ENCODE measurements around the gene NEB.

DNA sequence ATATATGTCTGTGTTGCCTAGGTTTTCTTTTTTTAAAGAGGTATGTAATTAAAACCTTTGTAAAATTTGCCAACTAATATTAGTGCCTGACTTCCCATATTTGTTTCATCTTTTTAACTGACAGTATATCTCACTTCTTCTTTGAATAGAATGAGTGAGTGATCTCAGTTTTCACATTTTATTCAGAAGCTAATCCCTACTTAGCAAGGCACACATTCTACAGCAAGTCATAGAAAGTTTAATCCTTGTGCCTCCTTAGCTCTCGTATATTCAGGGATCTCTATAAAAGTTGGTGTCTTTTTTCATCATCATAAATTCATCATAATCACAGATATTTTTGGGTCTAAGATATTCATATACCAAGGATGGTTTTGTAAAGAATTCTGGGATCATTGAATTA lies 258.0 kb downstream of the NEB start:
- TF ChIP-seq, protein P1, sequence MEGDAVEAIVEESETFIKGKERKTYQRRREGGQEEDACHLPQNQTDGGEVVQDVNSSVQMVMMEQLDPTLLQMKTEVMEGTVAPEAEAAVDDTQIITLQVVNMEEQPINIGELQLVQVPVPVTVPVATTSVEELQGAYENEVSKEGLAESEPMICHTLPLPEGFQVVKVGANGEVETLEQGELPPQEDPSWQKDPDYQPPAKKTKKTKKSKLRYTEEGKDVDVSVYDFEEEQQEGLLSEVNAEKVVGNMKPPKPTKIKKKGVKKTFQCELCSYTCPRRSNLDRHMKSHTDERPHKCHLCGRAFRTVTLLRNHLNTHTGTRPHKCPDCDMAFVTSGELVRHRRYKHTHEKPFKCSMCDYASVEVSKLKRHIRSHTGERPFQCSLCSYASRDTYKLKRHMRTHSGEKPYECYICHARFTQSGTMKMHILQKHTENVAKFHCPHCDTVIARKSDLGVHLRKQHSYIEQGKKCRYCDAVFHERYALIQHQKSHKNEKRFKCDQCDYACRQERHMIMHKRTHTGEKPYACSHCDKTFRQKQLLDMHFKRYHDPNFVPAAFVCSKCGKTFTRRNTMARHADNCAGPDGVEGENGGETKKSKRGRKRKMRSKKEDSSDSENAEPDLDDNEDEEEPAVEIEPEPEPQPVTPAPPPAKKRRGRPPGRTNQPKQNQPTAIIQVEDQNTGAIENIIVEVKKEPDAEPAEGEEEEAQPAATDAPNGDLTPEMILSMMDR (IDR thresholded peaks at IDR 0.05) = no peak
- no peak for TF ChIP-seq POLR2A (IDR thresholded peaks at IDR 0.05)
